Measurements from ENCODE around the gene GINS2. TPM values are rescaled to one million over a fixed set of nuclear protein-coding genes. Genes with fewer than 3 reads are reported as not detected.

GINS2 gene
- total RNA-seq, 6 experiments from 2014 or later = 11.8 to 24.6 (median 21.0) TPM

GRCh38 chr16:85687651-85688471 lies 893 bp downstream of the GINS2 start:
- TF ChIP-seq CTCF (IDR thresholded peaks at IDR 0.05) = no peak
- peaks cover 11% of the 10 kb centered on the region for H3K27me3 Mint-ChIP-seq (ENCODE audit: insufficient read depth)
- no peak for DNase-seq
- peak overlapping the region; percentile 84 for H3K4me3 Mint-ChIP-seq
- no peaks in the 10 kb centered on the region for H3K36me3 Mint-ChIP-seq (ENCODE audit: low read depth)
- H3K4me1 Mint-ChIP-seq (ENCODE audit: low read depth) = peaks cover 7% of the 10 kb centered on the region; the same call in 1 of the 2 replicates
- 0 out of 2 replicates have a peak overlapping the region, but pooled peaks have one; percentile 31 for H3K27ac Mint-ChIP-seq
- no peaks in the 10 kb centered on the region for H3K9me3 Mint-ChIP-seq

DNA sequence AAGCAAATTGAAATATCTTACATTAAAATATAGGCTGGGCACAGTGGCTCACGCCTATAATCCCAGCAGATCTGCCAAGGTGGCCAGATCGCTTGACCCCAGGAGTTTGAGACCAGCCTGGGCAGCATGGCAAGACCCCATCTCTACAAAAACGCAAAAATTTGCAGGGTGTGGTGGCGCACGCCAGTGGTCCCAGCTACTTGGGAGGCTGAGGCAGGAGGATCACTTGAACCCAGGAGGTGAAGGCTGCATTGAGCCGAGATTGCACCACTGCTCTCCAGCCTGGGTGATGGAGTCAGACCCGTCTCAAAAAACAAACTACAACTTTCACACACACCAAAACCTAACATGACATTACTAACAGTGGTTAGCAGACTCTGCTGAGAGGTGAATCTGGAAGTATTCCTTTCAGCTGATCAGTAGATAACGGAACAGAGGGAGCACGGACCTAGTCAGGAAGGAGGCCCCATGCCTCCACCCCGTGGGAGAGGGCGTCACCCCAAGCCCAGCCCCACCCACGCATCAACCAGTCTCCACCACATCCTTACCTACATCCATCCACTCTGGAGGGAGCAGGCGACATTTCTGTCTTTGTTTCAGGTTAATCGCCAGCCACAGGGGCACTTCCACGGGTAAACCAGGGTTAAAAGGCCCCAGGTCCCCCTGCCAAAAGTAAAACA lies 1.7 kb downstream of the GINS2 start:
- peak overlapping the region; percentile 84 for H3K4me3 Mint-ChIP-seq
- H3K36me3 Mint-ChIP-seq (ENCODE audit: low read depth) = no peaks in the 10 kb centered on the region
- H3K9me3 Mint-ChIP-seq = no peaks in the 10 kb centered on the region
- H3K27me3 Mint-ChIP-seq (ENCODE audit: insufficient read depth) = peaks cover 4% of the 10 kb centered on the region
- no peak for DNase-seq
- TF ChIP-seq CTCF (IDR thresholded peaks at IDR 0.05) = no peak
- H3K4me1 Mint-ChIP-seq (ENCODE audit: low read depth) = peaks cover 7% of the 10 kb centered on the region; the same call in 1 of the 2 replicates
- H3K27ac Mint-ChIP-seq = no peak overlapping the region

GRCh38 chr16:85685251-85685650 lies 3.5 kb downstream of the GINS2 start:
- peaks cover 7% of the 10 kb centered on the region; the same call in 1 of the 2 replicates for H3K4me1 Mint-ChIP-seq (ENCODE audit: low read depth)
- DNase-seq = no peak
- peaks cover 9% of the 10 kb centered on the region for H3K27me3 Mint-ChIP-seq (ENCODE audit: insufficient read depth)
- no peak overlapping the region for H3K4me3 Mint-ChIP-seq
- H3K36me3 Mint-ChIP-seq (ENCODE audit: low read depth) = no peaks in the 10 kb centered on the region
- no peak overlapping the region for H3K27ac Mint-ChIP-seq
- no peak for TF ChIP-seq CTCF (IDR thresholded peaks at IDR 0.05)
- H3K9me3 Mint-ChIP-seq = no peaks in the 10 kb centered on the region

- H3K9me3 Mint-ChIP-seq = no peaks in the 10 kb centered on the region
- no peaks in the 10 kb centered on the region for H3K36me3 Mint-ChIP-seq (ENCODE audit: low read depth)
- no peak for DNase-seq
- peaks cover 7% of the 10 kb centered on the region; the same call in 1 of the 2 replicates for H3K4me1 Mint-ChIP-seq (ENCODE audit: low read depth)
- H3K27ac Mint-ChIP-seq = no peak overlapping the region
- peaks cover 14% of the 10 kb centered on the region for H3K27me3 Mint-ChIP-seq (ENCODE audit: insufficient read depth)
- H3K4me3 Mint-ChIP-seq = no peak overlapping the region
- TF ChIP-seq CTCF (IDR thresholded peaks at IDR 0.05) = no peak
These were observed 5.4 kb downstream of the GINS2 start for GRCh38 chr16:85683363-85683762.

DNA sequence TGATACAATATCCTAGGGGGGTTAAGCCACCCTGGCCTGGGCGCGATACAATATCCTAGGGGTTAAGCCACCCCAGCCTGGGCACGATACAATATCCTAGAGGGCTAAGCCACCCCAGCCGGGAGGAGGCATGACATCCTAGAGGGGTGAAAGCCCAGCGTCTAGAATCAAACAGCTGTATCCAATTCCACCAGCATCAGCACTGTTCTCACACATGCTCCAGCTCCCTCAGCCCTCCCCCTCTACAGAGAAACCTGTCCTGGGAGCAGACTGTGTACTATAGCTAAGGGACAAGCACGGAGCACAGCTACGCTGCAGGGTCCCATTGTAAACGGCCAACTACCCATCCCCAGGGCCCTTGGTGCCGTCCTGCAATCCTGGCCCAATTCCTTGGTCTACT lies 6.2 kb downstream of the GINS2 start:
- Mint-ChIP-seq H3K9me3 (no peaks in the 10 kb centered on the region), H3K27ac (no peak overlapping the region), H3K36me3 (ENCODE audit: low read depth) (no peaks in the 10 kb centered on the region)

More for the DNA sequence above, 6.2 kb downstream of the GINS2 start:
- no peak for TF ChIP-seq CTCF (IDR thresholded peaks at IDR 0.05)
- no peak for DNase-seq
- H3K27me3 Mint-ChIP-seq (ENCODE audit: insufficient read depth) = peaks cover 14% of the 10 kb centered on the region
- no peak overlapping the region for H3K4me3 Mint-ChIP-seq
- H3K4me1 Mint-ChIP-seq (ENCODE audit: low read depth) = peaks cover 5% of the 10 kb centered on the region; the same call in 1 of the 2 replicates
